Upper lobe of left lung (tissue), 6 donors: ENCODE measurements around the gene DACT2. TPM values are rescaled to one million over a fixed set of nuclear protein-coding genes. Genes with fewer than 3 reads are reported as not detected.
A peak's percentile ranks its signal among the peaks of the same experiment; 100 is the strongest.

Source experiments
- ATAC-seq, 2 donors: fragments of 200-7000 bp; cut with Tn5 transposase; one replicate each; pipeline ENCODE4 v1.9.1; 2022; ENCODE audit warnings: mild to moderate bottlenecking in 2 of 2, moderate library complexity in 2 of 2; ENCODE audit not compliant: low FRiP score in 2 of 2
- DNase-seq, 2 donors: peaks; one replicate each; pipeline ENCODE4 v3.0.0-alpha.2; 2019 to 2020
- H3K27ac ChIP-seq, 4 donors: fragments of 200-600 bp; sonication (generic); one replicate each; pipeline ENCODE4 v1.5.1; 2016 to 2019
- H3K27me3 ChIP-seq, 4 donors: fragments of 200-600 bp; sonication (generic); one replicate each; pipeline ENCODE4 v1.5.1; 2017 to 2019
- H3K36me3 ChIP-seq, 4 donors: fragments of 200-600 bp; sonication (generic); one replicate each; pipeline ENCODE4 v1.5.1; 2016 to 2019
- H3K4me1 ChIP-seq, 4 donors: fragments of 200-600 bp; sonication (generic); one replicate each; pipeline ENCODE4 v1.5.1; 2018 to 2019
- H3K4me3 ChIP-seq, 4 donors: fragments of 200-600 bp; sonication (generic); one replicate each; pipeline ENCODE4 v1.5.1; 2017 to 2019; ENCODE audit warnings: mild to moderate bottlenecking in 2 of 4, moderate library complexity in 1 of 4
- H3K9me3 ChIP-seq, 4 donors: fragments of 200-600 bp; sonication (generic); one replicate each; pipeline ENCODE4 v1.5.1; 2018 to 2019
- CTCF ChIP-seq, 6 experiments: fragments of 450-650 bp in 4 of 6; fragments of 200-600 bp in 2 of 6; sonication (generic) in 2 of 6; IDR thresholded peaks; one replicate each; pipeline ENCODE4 v1.5.1; 2016 to 2019; ENCODE audit warnings: antibody characterized with exemption in 6 of 6
- EP300 ChIP-seq, 4 donors: sonication (generic); formaldehyde crosslinking; IDR thresholded peaks; one replicate each; pipeline ENCODE4 v1.5.1; 2017; ENCODE audit warnings: antibody characterized with exemption in 4 of 4, control low read depth in 2 of 4
- POLR2A ChIP-seq, 4 donors: fragments of 450-650 bp; IDR thresholded peaks; one replicate each; pipeline ENCODE4 v1.5.1; 2016 to 2017; ENCODE audit warnings: antibody characterized with exemption in 4 of 4, mild to moderate bottlenecking in 2 of 4
- POLR2AphosphoS5 ChIP-seq, 2 donors: sonication (generic); formaldehyde crosslinking; IDR thresholded peaks; one replicate each; pipeline ENCODE4 v1.5.1; 2017; ENCODE audit warnings: antibody characterized with exemption in 2 of 2
- WGBS, 2 donors: methylation state at CpG; one replicate each; pipeline ENCODE4 v1.1.5; 2017 to 2018; 5-methylcytosine and 5-hydroxymethylcytosine counted together
- total RNA-seq, 6 donors: library from RNA; depleted of rRNA in 4 of 6; stranded (reverse); fragments of >200 nt in 4 of 6; gene quantifications; one replicate each; pipeline versions ENCODE4 v1.1.0 to v1.2.1, GENCODE V29; 2016 to 2021
- donor health status: DM: no; HTN: no; CAD: no; lungs with moderate emphysema.
- donor health status: DM: no; HTN: yes; CAD: no; lungs with severe emphysema.

The DACT2 gene
- total RNA-seq, 6 donors from 2014 or later = 0.44 to 13.6 (median 3.2) TPM

GRCh38 chr6:168366473-168366872, 46.9 kb upstream of the DACT2 start:
- Histone ChIP-seq H3K9me3 (no peaks in the 10 kb centered on the region), H3K4me3 (no peak overlapping the region), H3K27ac (no peak overlapping the region), H3K36me3 (no peaks in the 10 kb centered on the region), H3K27me3 (no peaks in the 10 kb centered on the region), H3K4me1 (peaks cover 0 to 6% (median 1%) of the 10 kb centered on the region in 4 donors)
- 95% methylated on average over 9 of the region's 9 CpGs for WGBS, 2 donors
- DNase-seq (no peak), ATAC-seq (no peak)
- no peak for TF ChIP-seq POLR2AphosphoS5 (IDR thresholded peaks at IDR 0.05)
- no peak for TF ChIP-seq EP300 (IDR thresholded peaks at IDR 0.05)
- no peak for TF ChIP-seq POLR2A (IDR thresholded peaks at IDR 0.05)
- no peak for TF ChIP-seq CTCF (IDR thresholded peaks at IDR 0.05)

- 93 to 94% methylated on average over 18 to 24 of the region's 24 CpGs for WGBS, 2 donors
- Histone ChIP-seq H3K36me3 (no peaks in the 10 kb centered on the region), H3K27ac (no peak overlapping the region), H3K27me3 (no peaks in the 10 kb centered on the region), H3K9me3 (no peaks in the 10 kb centered on the region), H3K4me3 (no peak overlapping the region), H3K4me1 (peaks cover 0 to 6% (median 1%) of the 10 kb centered on the region in 4 donors)
- ATAC-seq = peak in 1 of 2 donors; percentile 16
- TF ChIP-seq POLR2A (IDR thresholded peaks at IDR 0.05) = no peak
- no peak for TF ChIP-seq EP300 (IDR thresholded peaks at IDR 0.05)
- TF ChIP-seq CTCF (IDR thresholded peaks at IDR 0.05) = no peak
- no peak for TF ChIP-seq POLR2AphosphoS5 (IDR thresholded peaks at IDR 0.05)
- peak in 1 of 2 donors; percentile 52 for DNase-seq
These were observed 46.0 kb upstream of the DACT2 start for GRCh38 chr6:168365422-168366165.

- H3K27ac ChIP-seq = no peak overlapping the region
- no peak for ATAC-seq
- TF ChIP-seq EP300 (IDR thresholded peaks at IDR 0.05) (no peak), CTCF (IDR thresholded peaks at IDR 0.05) (no peak), POLR2A (IDR thresholded peaks at IDR 0.05) (no peak), POLR2AphosphoS5 (IDR thresholded peaks at IDR 0.05) (no peak)
These were observed 45.3 kb upstream of the DACT2 start for GRCh38 chr6:168364793-168365421.

GRCh38 chr6:168363811-168364792, 44.5 kb upstream of the DACT2 start:
- DNase-seq (no peak), ATAC-seq (no peak)
- TF ChIP-seq EP300 (IDR thresholded peaks at IDR 0.05) (no peak), POLR2AphosphoS5 (IDR thresholded peaks at IDR 0.05) (no peak), CTCF (IDR thresholded peaks at IDR 0.05) (no peak), POLR2A (IDR thresholded peaks at IDR 0.05) (no peak)
- H3K9me3 ChIP-seq = no peaks in the 10 kb centered on the region
- no peaks in the 10 kb centered on the region for H3K27me3 ChIP-seq
- no peak overlapping the region for H3K4me3 ChIP-seq
- WGBS, 2 donors = 70 to 78% methylated on average over 13 of the region's 13 CpGs
- H3K36me3 ChIP-seq = no peaks in the 10 kb centered on the region
- H3K4me1 ChIP-seq = no peaks in the 10 kb centered on the region
- no peak overlapping the region for H3K27ac ChIP-seq

More at GRCh38 chr6:168364793-168365421, 45.3 kb upstream of the DACT2 start:
- Histone ChIP-seq H3K4me3 (no peak overlapping the region), H3K27me3 (no peaks in the 10 kb centered on the region), H3K9me3 (no peaks in the 10 kb centered on the region), H3K4me1 (peaks cover 0 to under 1% (median under 1%) of the 10 kb centered on the region in 4 donors), H3K36me3 (no peaks in the 10 kb centered on the region)
- peak in 1 of 2 donors; percentile 64 for DNase-seq
- WGBS, 2 donors = 89 to 94% methylated on average over 9 to 31 of the region's 31 CpGs
